ENCODE measurements around the gene ARSG. TPM values are rescaled to one million over a fixed set of nuclear protein-coding genes. Genes with fewer than 3 reads are reported as not detected.

ARSG gene
- total and polyA plus RNA-seq, 12 donors, result 0.95 to 6.2 (median 3.5) TPM

DNA sequence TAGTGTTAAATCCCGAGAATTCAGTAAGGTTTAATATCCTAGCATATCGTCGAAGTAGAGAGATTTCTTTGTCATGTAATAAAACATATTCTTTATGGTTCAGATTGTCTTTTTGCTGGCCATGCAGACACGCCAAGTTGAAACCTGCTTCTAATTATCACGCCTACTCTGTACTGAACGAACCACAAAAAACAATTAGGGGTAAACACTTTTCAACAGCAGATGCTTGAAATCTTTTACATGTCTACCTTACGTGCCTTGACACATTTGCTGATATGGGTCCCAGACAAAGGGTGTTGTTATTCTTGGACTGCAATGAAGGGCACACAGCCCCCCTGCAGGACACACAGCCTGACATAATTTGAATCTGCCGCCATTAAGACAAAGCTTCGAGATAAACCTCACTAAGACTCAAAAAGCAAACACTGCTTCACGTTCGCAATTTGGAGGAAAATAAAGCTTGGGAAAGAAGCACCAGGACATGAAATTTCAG lies 152.7 kb downstream of the ARSG start:
- no peaks in the 10 kb centered on the region for H3K27me3 ChIP-seq
- H3K4me3 ChIP-seq, result no peak overlapping the region
- H3K9me3 ChIP-seq, result no peaks in the 10 kb centered on the region
- H3K4me1 ChIP-seq, result peaks cover 6 to 75% (median 42%) of the 10 kb centered on the region in 9 donors
- ATAC-seq (peak in 3 of 8 donors; percentile 3 to 41 (median 26)), DNase-seq (no peak)
- H3K27ac ChIP-seq, result peak overlapping the region in 9 of 10 donors; percentile 9 to 84 (median 68)
- TF ChIP-seq, protein P1, sequence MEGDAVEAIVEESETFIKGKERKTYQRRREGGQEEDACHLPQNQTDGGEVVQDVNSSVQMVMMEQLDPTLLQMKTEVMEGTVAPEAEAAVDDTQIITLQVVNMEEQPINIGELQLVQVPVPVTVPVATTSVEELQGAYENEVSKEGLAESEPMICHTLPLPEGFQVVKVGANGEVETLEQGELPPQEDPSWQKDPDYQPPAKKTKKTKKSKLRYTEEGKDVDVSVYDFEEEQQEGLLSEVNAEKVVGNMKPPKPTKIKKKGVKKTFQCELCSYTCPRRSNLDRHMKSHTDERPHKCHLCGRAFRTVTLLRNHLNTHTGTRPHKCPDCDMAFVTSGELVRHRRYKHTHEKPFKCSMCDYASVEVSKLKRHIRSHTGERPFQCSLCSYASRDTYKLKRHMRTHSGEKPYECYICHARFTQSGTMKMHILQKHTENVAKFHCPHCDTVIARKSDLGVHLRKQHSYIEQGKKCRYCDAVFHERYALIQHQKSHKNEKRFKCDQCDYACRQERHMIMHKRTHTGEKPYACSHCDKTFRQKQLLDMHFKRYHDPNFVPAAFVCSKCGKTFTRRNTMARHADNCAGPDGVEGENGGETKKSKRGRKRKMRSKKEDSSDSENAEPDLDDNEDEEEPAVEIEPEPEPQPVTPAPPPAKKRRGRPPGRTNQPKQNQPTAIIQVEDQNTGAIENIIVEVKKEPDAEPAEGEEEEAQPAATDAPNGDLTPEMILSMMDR (IDR thresholded peaks at IDR 0.05), result no peak
- peaks cover 0 to 93% (median 21%) of the 10 kb centered on the region in 9 donors for H3K36me3 ChIP-seq
- 53 to 67% methylated on average over 11 of the region's 11 CpGs for WGBS, 2 donors
- intact Hi-C loops (cut with DNase I), result no loop called here

DNA sequence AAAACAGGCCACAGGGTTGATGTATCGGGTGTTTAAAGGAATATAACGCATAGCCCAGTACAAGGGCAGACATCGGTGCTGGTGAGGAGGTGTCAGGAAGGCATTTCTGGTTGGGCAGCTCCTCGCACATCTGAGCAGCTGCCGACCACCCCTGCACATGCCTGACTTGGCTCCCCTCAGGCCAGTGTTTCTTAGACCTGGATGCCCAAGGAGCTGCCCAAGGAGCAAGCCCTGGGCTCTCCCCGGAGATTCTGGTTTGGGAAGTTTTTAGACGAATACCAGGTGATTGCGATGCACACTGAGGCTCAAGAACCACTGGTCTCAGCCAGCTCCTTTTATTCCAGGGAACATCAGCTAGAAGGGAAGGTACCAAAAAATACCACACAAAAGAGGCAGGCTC lies 154.4 kb downstream of the ARSG start:
- H3K36me3 ChIP-seq, result peaks cover 0 to 99% (median 37%) of the 10 kb centered on the region in 9 donors
- ATAC-seq (no peak), DNase-seq (no peak)
- peaks cover 6 to 65% (median 30%) of the 10 kb centered on the region in 9 donors for H3K4me1 ChIP-seq
- intact Hi-C loops (cut with DNase I), result no loop called here
- TF ChIP-seq, protein P1 (IDR thresholded peaks at IDR 0.05), result no peak
- no peak overlapping the region for H3K4me3 ChIP-seq
- no peaks in the 10 kb centered on the region for H3K27me3 ChIP-seq
- no peaks in the 10 kb centered on the region for H3K9me3 ChIP-seq
- 81 to 88% methylated on average over 8 of the region's 8 CpGs for WGBS, 2 donors
- peak overlapping the region in 5 of 10 donors; percentile 14 to 84 (median 37) for H3K27ac ChIP-seq

DNA sequence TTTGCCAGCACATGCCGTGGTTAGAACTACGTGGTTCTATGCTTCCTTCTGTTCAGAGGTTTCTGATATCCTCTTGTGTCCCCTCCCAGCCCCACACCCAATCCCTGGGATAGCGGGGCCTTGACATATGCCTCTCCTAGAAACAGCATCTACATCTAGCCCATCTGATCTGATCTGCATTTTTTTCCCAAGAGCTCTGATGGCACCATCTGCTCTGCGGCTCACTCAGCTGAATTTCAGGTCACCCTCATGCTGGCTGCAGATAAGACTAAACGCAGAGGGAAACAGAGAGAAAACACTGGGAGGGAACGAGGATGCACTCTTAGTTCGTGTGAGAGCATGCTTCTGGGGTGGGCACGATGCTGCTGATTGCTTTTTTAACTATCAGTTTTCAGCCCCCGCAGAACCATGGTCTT lies 155.3 kb downstream of the ARSG start:
- Histone ChIP-seq H3K27me3 (no peaks in the 10 kb centered on the region), H3K9me3 (no peaks in the 10 kb centered on the region), H3K4me1 (peaks cover 3 to 60% (median 24%) of the 10 kb centered on the region in 9 donors), H3K27ac (peak overlapping the region in 2 of 10 donors; percentile 29 to 50), H3K4me3 (no peak overlapping the region), H3K36me3 (peaks cover 0 to 99% (median 39%) of the 10 kb centered on the region in 9 donors)
- ATAC-seq (no peak), DNase-seq (no peak)
- intact Hi-C loops (cut with DNase I), result no loop called here
- WGBS, 2 donors, result 76 to 83% methylated on average over 9 of the region's 9 CpGs
- TF ChIP-seq, protein P1 (IDR thresholded peaks at IDR 0.05), result no peak

DNA sequence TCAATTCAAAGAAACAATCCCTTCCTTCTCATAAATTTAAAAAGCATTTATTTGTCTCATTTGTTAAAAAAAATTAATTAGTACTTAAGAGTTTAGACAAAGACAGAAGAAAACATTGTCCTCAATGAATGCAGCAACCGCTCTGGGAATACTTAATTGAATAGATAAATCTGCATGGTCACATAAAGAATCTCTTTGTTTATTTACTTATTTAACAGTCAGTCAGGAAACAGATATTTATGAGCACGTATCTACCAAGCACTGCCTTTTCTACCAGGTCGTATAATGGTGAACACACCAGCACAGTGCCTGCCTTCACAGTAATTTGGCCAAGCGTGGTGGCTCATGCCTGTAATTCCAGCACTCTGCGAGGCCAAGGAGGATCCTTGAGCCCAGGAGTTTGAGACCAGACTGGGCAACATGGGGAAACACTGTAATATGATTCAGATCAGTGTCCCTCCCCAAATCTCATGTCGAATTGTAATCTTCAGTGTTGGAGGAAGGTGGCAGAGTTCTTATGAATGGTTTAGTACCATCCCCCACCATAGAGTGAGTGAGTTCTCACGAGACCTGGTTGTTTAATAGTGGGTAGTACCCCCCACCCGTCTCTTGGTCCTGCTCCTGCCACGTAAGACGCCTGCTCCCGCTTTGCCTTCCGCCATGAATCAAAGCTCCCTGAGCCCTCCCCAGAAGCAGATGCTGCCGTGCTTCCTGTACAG lies 157.9 kb downstream of the ARSG start:
- Histone ChIP-seq H3K36me3 (peaks cover 0 to 90% (median 42%) of the 10 kb centered on the region in 9 donors), H3K4me3 (no peak overlapping the region), H3K27me3 (no peaks in the 10 kb centered on the region), H3K9me3 (no peaks in the 10 kb centered on the region), H3K27ac (peak overlapping the region in 2 of 10 donors; percentile 13 to 32), H3K4me1 (peaks cover 0 to 61% (median 22%) of the 10 kb centered on the region in 9 donors)
- no peak for DNase-seq
- WGBS, 2 donors, result 90 to 92% methylated on average over 13 of the region's 13 CpGs
- ATAC-seq, result no peak
- TF ChIP-seq, protein P1 (IDR thresholded peaks at IDR 0.05), result no peak
- intact Hi-C loops (cut with DNase I), result no loop called here
